UCSD-AML1 (cell line): ENCODE results near the gene METTL5.
"Not testable (repeated sequence)": the region's sequence is repeated elsewhere in the genome, so short reads cannot be mapped to it uniquely, and the experiment has no call there.

Experiments
- DNase-seq: peaks from one replicate; lab custom pipeline; 2025; ENCODE audit not compliant: unreplicated experiment; lab: John Stamatoyannopoulos, UW

Gene METTL5

DNA sequence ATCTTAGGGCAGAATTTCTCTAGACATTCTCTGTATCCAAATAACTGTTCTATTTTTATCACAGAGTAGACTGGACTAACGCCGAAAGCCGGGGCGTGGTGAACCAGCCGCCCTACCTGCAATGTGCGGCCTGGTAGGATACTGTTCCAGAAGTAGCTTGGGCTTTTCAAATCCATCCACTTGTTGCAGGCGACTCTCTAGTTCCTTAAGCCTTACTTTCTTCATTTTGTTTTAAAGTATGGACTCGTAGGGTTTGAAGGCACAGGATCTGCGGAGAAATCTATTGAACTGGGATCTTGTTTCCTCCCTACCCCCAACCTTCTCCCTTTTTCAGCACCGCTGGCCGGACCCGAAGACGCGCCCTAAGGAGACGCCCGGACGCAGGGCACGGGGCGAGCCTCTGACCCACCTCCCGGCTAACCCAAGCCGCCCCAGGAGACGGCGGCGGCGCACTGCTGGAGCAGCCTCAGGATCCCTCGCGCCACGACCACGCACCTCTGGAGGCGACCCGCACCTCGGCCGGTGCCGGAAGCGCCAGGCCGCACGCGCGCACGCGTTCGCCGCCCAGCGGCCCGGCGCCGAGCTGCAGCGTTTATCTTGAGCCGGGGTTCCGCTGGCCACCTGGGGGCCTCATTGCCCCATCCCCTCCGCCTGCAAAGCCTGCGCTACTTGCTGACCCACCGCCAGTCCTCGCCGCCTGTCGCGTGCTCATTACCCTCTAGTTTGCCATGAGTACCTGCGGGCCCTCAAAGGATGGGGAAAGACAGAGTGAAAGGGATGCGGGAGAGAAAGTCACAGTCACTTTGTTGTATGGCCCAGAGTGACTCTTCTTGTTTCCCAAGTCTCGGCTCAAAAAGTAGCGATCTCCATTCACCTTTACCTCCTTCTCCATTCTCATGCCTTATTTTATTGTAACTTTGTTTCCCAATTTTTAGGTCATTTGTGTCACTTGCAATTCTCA lies at the start of gene METTL5:
METTL5 (minus strand) TSS at position 533 of the 961 bp plus-strand sequence; CDS start at position 225, 308 bp downstream.
- peak; percentile 90 for DNase-seq

DNA sequence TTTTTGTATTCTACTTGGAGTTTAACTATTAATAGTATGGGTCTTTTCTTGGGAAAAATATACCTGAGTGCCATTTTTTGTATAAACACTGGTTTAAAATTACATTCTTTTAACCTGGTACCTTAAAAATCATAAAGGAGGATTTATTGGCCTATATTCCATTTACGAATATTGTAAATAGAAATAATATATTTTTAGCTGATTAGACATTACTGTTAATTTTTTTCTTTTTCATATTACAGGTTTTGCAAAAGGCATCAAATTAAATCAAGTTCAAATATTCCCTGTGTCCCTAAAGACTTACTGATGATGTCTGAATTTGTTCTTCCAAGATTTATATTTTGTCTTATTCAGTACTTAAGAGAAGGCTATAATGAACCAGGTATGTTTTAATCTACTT lies 47.3 kb upstream of the METTL5 start:
- no peak for DNase-seq

DNA sequence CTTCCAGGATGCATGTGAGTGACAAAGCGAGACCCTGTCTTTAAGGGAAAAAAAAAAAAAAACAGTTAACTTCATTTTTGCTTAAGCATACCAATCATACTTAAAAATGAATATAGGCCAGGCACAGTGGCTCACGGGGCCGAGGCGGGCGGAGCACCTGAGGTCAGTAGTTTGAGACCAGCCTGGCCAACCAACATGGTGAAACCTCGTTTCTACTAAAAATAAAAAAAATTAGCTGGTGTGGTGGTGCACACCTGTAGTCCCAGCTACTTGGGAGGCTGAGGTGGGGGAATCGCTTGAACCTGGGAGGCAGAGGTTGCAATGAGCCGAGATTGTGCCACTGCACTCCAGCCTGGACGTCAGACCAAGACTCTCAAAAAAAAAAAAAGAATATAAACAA lies 46.7 kb upstream of the METTL5 start:
- not testable (repeated sequence) for DNase-seq

DNA sequence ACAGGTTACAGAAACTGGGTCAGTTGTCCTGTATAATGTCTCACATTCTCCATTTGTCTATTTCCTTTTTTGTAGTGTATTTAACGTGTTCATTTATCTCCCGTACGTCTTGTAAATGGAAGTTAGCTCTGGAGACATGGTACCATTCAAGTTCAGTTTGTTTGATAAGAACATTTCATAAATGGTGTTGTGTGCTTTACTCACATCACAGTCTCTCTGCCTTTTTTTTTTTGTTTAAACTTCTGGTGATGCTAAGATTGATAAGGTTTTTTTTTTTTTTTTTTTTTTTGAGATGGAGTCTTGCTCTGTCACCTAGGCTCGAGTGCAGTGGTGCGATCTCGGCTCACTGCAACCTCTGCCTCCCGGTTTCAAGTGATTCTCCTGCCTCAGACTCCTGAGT lies 44.2 kb upstream of the METTL5 start:
- DNase-seq = no peak

DNA sequence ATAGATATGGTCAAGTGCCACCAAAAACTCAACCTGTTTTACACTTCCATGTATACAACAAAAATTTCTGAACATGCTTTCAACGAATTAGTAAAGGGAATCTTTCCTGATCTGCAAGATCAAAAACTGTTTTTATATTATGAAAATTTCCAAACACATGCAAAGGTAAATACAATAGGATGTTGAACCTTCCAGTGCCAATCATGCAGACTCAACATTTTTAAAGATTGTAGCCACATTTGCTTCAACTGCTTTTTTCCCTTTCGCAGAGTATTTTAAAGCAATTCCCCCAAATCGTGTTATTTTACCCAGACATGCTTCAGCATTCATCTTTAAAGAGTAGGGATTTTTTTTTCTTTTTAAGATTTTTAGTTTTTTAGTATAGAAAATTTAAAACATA lies 42.9 kb upstream of the METTL5 start:
- DNase-seq = no peak

DNA sequence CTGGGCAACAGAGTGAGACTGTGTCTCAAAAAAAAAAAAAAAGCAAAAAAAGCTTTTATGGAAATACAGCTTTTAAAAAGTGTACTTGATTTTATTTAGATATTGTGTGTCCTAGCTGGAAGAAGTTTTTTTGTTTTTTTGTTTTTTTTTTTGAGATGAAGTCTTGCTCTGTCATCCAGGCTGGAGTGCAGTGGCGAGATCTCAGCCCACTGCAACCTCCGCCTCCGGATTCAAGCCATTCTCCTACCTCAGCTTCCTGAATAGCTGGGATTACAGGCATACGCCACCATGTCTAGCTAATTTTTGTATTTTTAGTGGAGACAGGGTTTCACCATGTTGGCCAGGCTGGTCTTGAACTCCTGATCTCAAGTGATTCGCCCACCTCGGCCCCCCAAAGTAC lies 41.5 kb upstream of the METTL5 start:
- DNase-seq = not testable (repeated sequence)

DNA sequence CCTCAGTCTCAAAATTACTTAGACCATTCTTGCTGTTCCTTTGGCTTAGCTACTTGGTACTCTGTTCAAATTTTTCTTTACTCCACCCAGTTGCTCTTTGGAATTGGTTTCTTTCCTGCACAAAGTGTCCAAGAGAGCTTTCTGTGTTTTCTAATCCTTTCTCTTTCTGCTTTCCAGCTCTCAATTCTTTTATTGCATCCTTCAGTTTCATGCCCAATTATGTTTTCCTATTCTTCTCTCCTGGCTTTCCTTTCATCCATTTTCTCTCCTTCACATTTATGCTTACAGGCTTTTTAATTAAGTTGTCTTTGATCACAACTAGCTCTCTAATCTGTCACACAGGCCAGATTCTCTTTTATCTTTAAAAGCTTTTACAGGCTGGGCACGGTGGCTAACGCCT lies 40.8 kb upstream of the METTL5 start:
- no peak for DNase-seq

DNA sequence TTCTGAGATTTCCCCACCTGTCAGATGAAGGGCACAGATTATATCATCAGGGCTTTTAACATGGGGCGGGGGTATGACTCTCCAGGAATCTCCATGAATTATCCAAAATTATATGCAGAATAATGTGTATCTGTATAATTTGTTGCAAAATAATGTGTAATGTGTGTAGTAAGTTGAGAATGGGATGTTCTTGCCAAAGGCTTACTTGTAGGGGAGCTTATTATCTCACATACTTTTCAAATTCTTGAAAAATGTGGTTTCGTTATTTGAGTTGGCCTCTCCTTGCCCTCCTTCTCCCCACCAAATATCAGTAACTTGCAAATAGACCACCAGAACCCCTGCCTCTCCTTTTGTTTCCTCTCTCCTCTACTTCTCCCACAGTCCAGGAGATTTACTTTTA lies 38.1 kb upstream of the METTL5 start:
- no peak for DNase-seq

DNA sequence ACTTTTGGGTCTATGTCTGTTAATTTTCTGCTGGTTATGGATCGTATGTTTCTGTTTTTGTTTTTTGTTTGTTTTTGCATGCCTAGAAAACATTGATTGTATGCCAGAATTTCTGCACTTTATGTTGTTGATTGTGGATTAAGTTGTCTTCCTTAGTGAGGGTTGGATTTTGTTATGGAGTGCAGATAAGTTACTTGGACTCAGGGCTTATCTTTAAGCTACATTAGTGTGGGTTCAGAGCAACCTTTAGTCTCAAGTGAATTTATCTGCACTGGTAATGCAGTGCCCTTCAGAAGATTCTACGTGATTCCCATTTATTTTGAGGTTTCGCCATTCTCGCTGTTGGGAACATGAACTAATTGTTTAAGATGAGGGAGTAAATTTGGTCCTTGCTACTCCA lies 35.4 kb upstream of the METTL5 start:
- DNase-seq = no peak

DNA sequence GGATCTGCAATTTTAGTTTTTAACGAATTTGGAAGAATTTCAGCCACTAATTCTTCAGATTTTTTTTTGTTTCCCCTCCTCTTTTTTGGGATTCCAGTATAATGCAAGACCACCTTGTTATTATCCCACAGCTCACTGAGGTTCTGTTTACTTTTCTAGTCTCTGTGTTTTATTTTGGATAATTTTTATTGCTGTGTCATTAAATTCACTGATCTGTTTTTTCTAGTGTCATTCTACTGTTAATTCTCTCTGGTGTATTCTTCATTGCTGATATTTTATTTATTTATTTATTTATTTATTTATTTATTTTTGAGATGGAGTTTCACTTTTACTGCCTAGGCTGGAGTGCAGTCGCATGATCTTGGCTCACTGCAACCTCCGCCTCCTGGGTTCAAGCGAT lies 34.7 kb upstream of the METTL5 start:
- DNase-seq = no peak

DNA sequence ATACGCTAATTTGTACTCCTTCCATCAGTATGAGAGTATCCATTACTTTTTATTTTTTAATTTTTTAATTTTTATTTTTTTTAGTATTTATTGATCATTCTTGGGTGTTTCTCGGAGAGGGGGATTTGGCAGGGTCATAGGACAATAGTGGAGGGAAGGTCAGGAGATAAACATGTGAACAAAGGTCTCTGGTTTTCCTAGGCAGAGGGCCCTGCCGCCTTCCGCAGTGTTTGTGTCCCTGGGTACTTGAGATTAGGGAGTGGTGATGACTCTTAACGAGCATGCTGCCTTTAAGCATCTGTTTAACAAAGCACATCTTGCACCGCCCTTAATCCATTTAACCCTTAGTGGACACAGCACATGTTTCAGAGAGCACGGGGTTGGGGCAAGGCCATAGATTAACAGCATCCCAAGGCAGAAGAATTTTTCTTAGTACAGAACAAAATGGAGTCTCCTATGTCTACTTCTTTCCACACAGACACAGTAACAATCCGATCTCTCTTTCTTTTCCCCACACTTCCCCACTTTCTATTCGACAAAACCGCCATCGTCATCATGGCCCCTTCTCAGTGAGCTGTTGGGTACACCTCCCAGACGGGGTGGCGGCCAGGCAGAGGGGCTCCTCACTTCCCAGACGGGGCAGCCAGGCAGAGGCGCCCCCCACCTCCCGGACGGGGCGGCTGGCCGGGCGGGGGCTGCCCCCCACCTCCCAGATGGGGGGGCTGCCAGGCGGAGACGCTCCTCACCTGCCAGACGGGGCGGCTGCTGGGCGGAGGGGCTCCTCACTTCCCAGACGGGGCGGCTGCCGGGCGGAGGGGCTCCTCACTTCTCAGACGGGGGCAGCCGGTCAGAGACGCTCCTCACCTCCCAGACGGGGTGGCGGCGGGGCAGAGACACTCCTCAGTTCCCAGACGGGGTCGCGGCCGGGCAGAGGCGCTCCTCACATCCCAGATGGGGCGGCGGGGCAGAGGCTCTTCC lies 30.9 kb upstream of the METTL5 start:
- DNase-seq = not testable (repeated sequence)

DNA sequence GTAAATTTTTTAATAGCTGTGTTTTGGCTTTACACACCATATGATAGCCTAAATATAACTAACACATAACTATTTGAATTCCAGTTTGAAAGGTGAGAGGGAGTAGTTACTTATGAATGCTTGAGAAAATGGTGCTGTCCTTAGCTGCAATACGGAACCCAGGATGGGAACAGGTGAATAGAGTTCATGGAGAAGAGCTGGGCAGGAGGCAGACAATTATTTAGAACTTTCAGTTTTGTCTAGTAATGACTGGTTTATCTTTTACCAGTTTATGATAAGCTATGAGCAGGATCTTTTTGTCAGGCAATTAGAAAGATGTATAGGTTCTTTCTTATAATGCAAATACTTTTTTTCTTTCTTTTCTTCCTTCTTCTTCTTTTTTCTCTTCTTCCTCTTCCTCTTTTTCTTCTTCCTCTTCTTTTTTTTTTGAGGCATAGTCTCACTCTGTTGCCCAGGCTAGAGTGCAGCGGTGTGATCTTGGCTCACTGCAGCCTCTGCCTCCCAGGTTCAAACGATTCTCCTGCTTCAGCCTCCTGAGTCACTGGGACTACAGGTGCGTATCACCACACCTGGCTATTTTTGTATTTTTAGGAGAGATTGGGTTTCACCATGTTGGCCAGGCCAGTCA lies 28.4 kb upstream of the METTL5 start:
- DNase-seq = no peak

DNA sequence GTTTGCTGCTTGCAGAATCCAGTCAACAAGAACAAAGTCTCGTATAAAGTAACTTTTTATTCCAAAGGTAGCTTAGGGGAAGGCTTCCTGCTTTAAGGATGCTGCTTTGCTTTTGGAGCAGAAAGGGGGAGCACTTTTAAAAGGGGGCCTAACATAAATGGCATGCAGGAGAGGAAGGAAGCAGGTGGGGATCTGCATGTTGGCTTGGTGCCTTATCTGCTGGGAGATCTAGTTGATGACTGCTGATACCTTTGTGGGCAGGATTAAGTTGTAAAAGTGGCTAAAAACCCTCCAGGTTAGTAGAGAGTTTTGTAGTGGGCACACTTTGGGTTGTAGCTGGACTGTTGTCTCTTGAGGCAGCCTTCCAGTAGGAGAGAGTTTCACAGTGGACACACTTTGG lies 25.0 kb upstream of the METTL5 start:
- no peak for DNase-seq

DNA sequence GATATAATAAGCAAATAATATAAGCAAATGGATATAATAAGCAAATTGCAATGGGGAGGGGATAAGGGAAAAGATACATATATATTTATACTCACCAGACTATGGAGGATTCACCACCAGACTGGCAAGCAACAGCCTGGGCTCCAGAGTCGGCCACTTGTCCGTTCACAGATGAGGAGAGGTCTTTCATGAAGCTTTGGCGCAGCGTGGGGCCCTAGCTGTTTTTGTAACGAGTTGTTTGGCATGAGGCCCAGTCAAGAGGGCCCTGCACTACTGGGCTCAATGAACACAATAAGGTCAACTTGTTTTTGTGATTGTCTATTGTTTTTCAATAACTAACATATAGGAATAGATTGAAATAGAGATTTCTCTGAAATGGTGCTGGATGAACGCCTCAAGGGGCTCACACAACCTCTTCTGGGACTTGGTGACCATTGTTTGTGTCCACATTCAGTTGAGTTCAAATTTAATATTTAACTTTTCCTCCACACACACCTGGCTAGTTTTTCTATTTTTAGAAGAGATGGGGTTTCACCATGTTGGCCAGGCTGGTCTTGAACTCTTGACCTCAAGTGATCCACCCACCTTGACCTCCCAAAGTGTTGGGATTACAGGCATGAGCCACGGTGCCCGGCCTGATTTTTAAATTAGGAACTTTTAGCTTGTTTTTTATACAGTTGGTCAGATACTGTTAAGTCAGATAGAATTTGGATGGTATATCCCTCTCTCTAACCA lies 24.4 kb upstream of the METTL5 start:
- not testable (repeated sequence) for DNase-seq

DNA sequence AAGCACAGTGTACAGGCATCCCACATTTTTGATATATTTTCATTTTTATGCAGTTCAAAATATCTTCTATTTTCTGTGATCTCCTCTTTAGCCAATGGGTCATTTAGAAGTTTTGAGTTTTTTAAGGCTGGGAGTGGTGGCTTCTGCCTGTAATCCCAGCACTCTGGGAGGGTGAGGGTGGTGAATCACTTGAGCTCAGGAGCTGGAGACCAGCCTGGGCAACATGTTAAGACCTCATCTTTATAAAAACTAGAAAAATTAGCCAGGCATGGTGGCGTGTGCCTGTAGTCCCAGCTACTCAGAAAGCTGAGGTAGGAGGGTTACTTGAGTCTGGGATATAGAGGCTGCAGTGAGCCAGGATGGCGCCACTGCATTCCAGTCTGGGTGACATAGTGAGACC lies 20.3 kb upstream of the METTL5 start:
- no peak for DNase-seq

DNA sequence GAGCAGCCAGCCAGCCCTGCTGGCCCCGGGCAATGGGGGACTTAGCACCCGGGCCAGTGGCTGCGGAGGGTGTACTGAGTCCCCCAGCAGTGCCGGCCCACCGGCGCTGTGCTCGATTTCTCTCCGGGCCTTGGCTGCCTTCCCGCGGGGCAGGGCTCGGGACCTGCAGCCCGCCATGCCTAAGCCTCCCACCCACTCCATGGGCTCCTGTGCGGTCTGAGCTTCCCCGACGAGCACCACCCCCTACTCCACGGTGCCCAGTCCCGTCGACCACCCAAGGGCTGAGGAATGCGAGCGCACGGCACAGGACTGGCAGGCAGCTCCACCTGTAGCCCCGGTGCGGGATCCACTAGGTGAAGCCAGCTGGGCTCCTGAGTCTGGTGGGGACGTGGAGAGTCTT lies 16.9 kb upstream of the METTL5 start:
- not testable (repeated sequence) for DNase-seq

DNA sequence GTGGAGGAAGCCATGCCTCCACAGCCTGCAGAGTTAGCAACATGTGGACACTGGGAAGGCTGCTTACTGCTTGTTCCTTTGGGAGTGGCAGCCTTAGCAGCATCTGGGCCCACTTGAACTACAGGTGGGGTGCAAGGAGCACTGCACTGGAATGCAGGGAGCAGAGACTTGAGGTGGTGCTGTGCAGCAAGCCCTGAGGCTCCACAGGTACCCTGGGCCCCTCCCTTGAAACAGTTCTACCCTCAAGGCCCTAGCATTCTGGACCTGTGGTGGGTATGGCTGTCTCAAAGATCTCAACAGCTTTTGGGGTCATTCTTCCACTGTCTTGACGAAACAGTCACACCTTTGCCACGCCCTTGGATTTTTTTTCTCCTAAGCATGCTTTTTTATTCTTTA lies 16.0 kb upstream of the METTL5 start:
- DNase-seq = no peak

DNA sequence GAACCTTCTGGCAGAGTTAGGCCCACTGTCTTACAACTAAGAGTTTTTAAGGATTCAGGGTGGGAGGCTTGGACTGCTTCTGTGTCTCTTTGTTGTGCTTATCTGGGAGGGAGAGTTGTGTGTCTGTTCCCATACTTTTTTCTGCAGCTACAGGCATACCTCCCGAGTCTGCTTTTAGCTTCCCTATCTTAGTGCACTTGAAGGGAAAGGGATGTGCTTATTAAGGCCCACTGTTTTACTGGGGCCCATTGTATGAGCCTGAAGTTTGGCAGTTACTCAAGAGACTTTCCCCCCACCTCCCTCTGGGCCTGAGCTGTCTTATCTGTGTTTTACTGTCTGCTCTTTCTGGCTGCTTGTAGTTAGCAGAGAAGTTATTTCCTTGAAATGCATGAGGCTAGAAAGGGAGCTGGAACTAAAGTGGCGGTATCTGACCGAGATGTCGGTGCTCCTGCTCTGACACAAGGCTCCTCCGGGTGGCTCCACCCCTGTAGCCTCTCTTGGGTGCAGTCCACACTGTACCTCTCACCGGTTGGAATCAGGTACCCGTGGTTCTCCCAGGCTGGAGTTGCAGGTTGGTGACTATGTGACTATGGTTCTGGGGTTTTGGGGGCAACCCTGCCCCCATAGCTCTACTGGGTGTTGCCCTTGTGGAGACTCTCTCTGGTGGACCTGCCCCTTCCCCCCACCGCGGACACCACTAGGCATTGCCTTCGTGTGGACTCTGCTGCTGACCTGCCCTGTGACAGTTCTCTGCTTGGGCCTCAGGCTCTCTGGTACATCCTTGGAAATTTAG lies 15.4 kb upstream of the METTL5 start:
- no peak for DNase-seq

DNA sequence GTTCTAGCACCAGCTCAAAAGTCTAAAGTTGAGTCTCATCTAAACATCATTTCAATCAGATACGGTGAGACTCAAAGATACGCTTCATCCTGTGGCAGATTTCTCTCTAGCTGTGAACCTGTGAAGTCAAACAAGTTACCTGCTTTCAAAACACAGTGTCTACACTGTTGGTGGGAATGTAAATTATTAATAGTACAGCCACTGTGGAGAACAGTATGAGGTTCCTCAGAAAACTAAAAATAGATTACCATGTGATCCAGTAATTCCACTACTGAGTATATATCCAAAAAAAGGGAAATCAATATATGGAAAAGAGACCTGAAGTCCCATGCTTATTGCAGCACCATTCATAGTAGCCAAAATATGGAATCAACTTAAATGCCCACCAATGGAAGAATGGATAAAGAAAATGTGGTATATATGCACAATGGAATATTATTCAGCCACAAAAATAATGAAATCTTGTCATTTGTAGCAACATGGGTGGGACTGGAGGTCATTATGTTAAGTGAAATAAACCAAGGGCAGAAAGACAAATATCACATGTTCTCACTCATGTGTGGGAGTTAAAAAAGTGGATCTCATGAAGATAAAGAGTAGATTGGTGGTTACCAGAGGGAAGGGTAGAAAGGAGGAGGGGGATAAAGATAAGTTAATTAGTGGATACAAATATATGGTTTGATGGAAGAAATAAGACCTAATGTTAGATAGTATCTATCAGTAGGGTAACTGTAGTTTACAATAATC lies 14.2 kb upstream of the METTL5 start:
- no peak for DNase-seq
